Measurements from ENCODE around the gene TOMM40.
"Not testable (repeated sequence)": the region's sequence is repeated elsewhere in the genome, so short reads cannot be mapped to it uniquely, and the experiment has no call there.

TOMM40 gene

DNA sequence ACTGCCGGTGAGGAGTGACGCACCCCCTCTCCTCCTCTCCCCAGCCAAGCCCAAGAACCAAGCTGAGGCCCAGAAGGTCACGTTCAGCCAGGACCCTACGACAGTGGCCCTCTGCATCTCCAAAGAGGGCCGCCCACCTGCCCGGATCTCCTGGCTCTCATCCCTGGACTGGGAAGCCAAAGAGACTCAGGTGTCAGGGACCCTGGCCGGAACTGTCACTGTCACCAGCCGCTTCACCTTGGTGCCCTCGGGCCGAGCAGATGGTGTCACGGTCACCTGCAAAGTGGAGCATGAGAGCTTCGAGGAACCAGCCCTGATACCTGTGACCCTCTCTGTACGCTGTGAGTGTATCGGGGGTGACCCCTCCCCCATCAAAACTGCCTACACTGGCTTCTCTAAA lies 19.2 kb upstream of the TOMM40 start:
- no peak for DNase-seq (ENCODE audit: low read depth in 3 of 3)

GRCh38 chr19:44872661-44873060 lies 18.4 kb upstream of the TOMM40 start:
- DNase-seq (ENCODE audit: low read depth in 3 of 3) = no peak

- DNase-seq (ENCODE audit: low read depth in 3 of 3) = no peak
These were observed 16.7 kb upstream of the TOMM40 start for GRCh38 chr19:44874317-44874716.

GRCh38 chr19:44875666-44876451 lies 15.2 kb upstream of the TOMM40 start:
- no peak for DNase-seq (ENCODE audit: low read depth in 3 of 3)

- no peak for DNase-seq (ENCODE audit: low read depth in 3 of 3)
These were observed 14.0 kb upstream of the TOMM40 start for GRCh38 chr19:44876930-44877535.

DNA sequence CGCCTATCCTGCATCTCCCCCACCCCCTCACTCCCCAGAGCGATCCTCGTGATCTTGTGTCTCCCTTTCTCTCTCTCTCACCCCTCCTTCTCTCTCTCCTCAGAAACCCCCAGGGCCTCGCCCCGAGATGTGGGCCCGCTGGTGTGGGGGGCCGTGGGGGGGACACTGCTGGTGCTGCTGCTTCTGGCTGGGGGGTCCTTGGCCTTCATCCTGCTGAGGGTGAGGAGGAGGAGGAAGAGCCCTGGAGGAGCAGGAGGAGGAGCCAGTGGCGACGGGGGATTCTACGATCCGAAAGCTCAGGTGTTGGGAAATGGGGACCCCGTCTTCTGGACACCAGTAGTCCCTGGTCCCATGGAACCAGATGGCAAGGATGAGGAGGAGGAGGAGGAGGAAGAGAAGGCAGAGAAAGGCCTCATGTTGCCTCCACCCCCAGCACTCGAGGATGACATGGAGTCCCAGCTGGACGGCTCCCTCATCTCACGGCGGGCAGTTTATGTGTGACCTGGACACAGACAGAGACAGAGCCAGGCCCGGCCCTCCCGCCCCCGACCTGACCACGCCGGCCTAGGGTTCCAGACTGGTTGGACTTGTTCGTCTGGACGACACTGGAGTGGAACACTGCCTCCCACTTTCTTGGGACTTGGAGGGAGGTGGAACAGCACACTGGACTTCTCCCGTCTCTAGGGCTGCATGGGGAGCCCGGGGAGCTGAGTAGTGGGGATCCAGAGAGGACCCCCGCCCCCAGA lies 12.8 kb upstream of the TOMM40 start:
- no peak for DNase-seq (ENCODE audit: low read depth in 3 of 3)

GRCh38 chr19:44879309-44880065 lies 11.6 kb upstream of the TOMM40 start:
- DNase-seq (ENCODE audit: low read depth in 3 of 3) = no peak

GRCh38 chr19:44882063-44882462 lies 9.0 kb upstream of the TOMM40 start:
- DNase-seq (ENCODE audit: low read depth in 3 of 3) = no peak

GRCh38 chr19:44882619-44883397 lies 8.2 kb upstream of the TOMM40 start:
- DNase-seq (ENCODE audit: low read depth in 3 of 3) = not testable (repeated sequence)

DNA sequence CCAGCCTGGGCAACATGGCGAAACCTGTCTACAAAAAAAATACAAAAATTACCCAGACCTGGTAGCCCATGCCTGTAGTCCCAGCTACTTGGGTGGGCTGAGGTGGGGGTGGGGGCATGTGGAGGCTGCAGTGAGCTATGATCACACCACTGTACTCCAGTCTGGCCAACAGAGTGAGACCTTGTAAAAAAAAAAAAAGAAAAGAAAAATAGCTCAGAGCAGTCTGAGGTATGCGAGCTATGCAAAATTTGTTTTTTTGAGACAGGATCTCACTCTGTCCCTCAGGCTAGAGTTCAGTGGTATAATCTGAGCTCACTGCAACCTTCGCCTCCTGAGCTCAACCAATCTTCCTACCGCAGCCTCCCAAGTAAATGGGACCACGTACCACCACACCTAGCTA lies 7.1 kb upstream of the TOMM40 start:
- no peak for DNase-seq (ENCODE audit: low read depth in 3 of 3)

- no peak for DNase-seq (ENCODE audit: low read depth in 3 of 3)
These were observed 6.5 kb upstream of the TOMM40 start for GRCh38 chr19:44884566-44884965.

- no peak for DNase-seq (ENCODE audit: low read depth in 3 of 3)
These were observed 4.9 kb upstream of the TOMM40 start for GRCh38 chr19:44886141-44886540.

- DNase-seq (ENCODE audit: low read depth in 3 of 3) = no peak
These were observed 3.4 kb upstream of the TOMM40 start for GRCh38 chr19:44887648-44888047.

DNA sequence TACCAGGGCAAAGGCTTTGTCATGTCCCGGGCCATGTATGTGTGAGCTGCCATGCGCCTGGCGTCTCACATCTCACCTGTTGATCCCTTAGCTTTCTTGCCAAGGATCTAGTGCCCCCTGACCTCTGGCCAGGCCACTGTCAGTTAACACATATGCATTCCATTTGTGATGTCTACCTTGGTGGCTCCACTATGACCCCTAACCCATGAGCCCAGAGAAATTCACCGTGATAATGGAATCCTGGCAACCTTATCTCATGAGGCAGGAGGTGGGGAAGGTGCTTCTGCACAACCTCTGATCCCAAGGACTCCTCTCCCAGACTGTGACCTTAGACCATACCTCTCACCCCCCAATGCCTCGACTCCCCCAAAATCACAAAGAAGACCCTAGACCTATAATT lies 2.7 kb upstream of the TOMM40 start:
- not testable (repeated sequence) for DNase-seq (ENCODE audit: low read depth in 3 of 3)

- DNase-seq (ENCODE audit: low read depth in 3 of 3) = no peak
These were observed 1.2 kb upstream of the TOMM40 start for GRCh38 chr19:44889830-44890365.

GRCh38 chr19:44890366-44891015 lies 563 bp upstream of the TOMM40 start:
- DNase-seq (ENCODE audit: low read depth in 3 of 3) = peak in 1 of 3 experiments; percentile 100

DNA sequence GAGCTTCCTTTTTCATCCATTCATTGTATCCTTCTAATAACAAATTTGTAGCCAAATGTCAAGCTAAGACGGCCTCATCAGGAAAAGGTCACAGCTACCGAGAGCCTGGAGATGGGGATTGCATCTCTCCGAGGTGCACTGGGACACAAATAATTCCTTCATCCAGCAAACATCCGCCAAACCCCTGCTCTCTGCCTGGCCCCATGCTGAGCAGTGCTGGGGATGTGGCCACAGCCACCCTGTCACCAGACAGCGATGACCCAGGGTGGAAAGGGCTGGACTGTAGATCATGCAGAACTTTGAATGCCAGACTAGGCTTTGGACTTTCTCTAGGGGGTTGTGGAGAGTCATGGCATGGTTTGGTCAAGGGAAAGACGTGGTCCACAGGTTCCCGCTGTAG lies 1.9 kb downstream of the TOMM40 start:
- DNase-seq (ENCODE audit: low read depth in 3 of 3) = no peak

GRCh38 chr19:44893332-44894051 lies 2.4 kb downstream of the TOMM40 start:
- DNase-seq (ENCODE audit: low read depth in 3 of 3) = no peak

DNA sequence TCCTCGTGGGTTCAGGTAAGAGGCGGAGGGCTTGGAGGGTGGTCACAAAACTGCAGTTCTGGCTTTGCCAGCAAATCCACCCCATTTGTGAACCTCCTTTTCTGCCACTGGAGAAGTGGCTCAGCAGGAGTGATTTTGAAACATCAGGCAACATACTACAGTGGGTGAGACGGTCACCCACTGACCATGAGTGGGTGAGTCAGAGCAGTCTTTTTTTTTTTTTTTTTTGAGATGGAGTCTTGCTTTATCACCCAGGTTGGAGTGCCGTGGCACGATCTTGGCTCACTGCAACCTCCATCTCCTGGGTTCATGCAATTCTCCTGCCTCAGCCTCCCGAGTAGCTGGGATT lies 3.0 kb downstream of the TOMM40 start:
- DNase-seq (ENCODE audit: low read depth in 3 of 3) = no peak

DNA sequence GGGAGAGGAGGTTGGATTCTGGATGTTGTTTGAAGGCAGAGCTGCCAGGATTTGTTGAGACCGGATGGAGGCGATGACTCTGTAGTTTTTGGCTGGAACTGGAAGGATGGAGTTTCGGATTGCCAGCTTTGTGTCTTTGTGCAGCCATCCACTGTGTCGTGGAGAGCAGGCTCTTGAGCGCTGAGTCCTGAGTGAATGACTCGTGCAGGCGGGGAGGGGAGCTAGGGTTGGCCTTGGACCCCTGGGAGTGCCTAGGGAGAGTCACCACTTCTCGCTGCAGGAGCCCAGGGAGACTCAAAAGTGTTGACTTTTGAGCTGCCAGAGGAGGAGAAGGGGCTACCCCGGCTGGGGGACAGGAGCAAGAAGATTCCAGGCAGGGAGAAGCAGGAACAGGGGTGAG lies 3.9 kb downstream of the TOMM40 start:
- DNase-seq (ENCODE audit: low read depth in 3 of 3) = no peak

Data from stimulated activated CD4-positive, alpha-beta T cell treated with anti-CD3 and anti-CD28 coated beads, TNF-alpha, amount 100 ng/mL, for 24 hours (primary cell).